HepG2 (cell line): Measurements from ENCODE around the gene SLC34A3. TPM values are rescaled to one million over a fixed set of nuclear protein-coding genes. Genes with fewer than 3 reads are reported as not detected.

Source experiments
- CAMTA2 ChIP-seq: sonication (generic); formaldehyde crosslinking; IDR thresholded peaks from 2 replicates; pipeline ENCODE4 v1.4.0; 2020; ENCODE audit warnings: mild to moderate bottlenecking, missing genetic modification reagents, borderline replicate concordance
- EEA1 ChIP-seq: sonication (generic); formaldehyde crosslinking; IDR thresholded peaks from 2 replicates; pipeline ENCODE4 v1.5.1; 2020; ENCODE audit warnings: mild to moderate bottlenecking, missing genetic modification reagents, borderline replicate concordance
- HMGA1 ChIP-seq: sonication (generic); formaldehyde crosslinking; conservative IDR thresholded peaks from 2 replicates; pipeline ENCODE4 v1.4.0; 2020; ENCODE audit warnings: missing genetic modification reagents
- NCOA5 ChIP-seq: sonication (generic); formaldehyde crosslinking; IDR thresholded peaks from 2 replicates; pipeline ENCODE4 v1.4.0; 2020; ENCODE audit warnings: missing genetic modification reagents
- NFYC ChIP-seq: IDR thresholded peaks from 2 replicates; pipeline ENCODE4 v1.6.1; 2016; ENCODE audit warnings: missing genetic modification reagents, missing compliant biosample characterization
- RFXANK ChIP-seq: IDR thresholded peaks from 2 replicates; pipeline ENCODE4 v1.6.1; 2016
- STAG1 ChIP-seq: sonication (generic); formaldehyde crosslinking; IDR thresholded peaks from 2 replicates; pipeline ENCODE4 v1.4.0; 2020; ENCODE audit warnings: missing genetic modification reagents
- WIZ ChIP-seq: sonication (generic); formaldehyde crosslinking; IDR thresholded peaks from 2 replicates; pipeline ENCODE4 v1.5.1; 2020; ENCODE audit warnings: mild to moderate bottlenecking, missing genetic modification reagents
- ZNF431 ChIP-seq: sonication (generic); formaldehyde crosslinking; IDR thresholded peaks from 2 replicates; pipeline ENCODE4 v1.9.0; 2022; ENCODE audit warnings: missing genetic modification reagents, low read depth, mild to moderate bottlenecking, borderline replicate concordance
- ZNF768 ChIP-seq: sonication (generic); formaldehyde crosslinking; IDR thresholded peaks from 2 replicates; pipeline ENCODE4 v1.4.0; 2020; ENCODE audit warnings: missing genetic modification reagents
- polyA plus RNA-seq, 8 experiments: library from polyadenylated mRNA; depleted of rRNA in 3 of 8; stranded (reverse) in 7 of 8; unstranded in 1 of 8; fragments of >200 nt; fragmentation: Illumina TruSeq in 4 of 8; extraction: Trizol in 4 of 8; gene quantifications; 2 replicates each; pipeline versions ENCODE4 v1.2.1 to v1.2.3, GENCODE V29; 2011 to 2016; ENCODE audit warnings: low read depth in 4 of 8, missing spikeins in 1 of 8, mixed read lengths in 1 of 8; ENCODE audit not compliant: insufficient read depth in 1 of 8
- total RNA-seq, 5 experiments: library from RNA; depleted of rRNA; stranded (reverse); fragments of >200 nt; fragmentation: Illumina TruSeq; extraction: Trizol; gene quantifications; 2 replicates each; pipeline ENCODE4 v1.2.3, GENCODE V29; 2016; ENCODE audit warnings: low read depth in 1 of 5
- TF ChIP-seq, protein P1 (sequence below): sonication (generic); formaldehyde crosslinking; IDR thresholded peaks from 2 replicates; pipeline ENCODE4 v1.4.0; 2020; ENCODE audit warnings: missing genetic modification reagents, mild to moderate bottlenecking, borderline replicate concordance
- TF ChIP-seq, protein P2 (sequence below): sonication (generic); formaldehyde crosslinking; IDR thresholded peaks from 2 replicates; pipeline ENCODE4 v1.4.0; 2020; ENCODE audit warnings: missing genetic modification reagents
- TF ChIP-seq, protein P3 (sequence below): sonication (generic); formaldehyde crosslinking; IDR thresholded peaks from 2 replicates; pipeline ENCODE4 v1.4.0; 2020; ENCODE audit warnings: missing genetic modification reagents

Gene SLC34A3
- total and polyA plus RNA-seq, 2 of the 13 experiments (the other 11 are each of a cell fraction or from before 2014, with no cell fraction given) = 0.07 to 1.0 TPM

DNA sequence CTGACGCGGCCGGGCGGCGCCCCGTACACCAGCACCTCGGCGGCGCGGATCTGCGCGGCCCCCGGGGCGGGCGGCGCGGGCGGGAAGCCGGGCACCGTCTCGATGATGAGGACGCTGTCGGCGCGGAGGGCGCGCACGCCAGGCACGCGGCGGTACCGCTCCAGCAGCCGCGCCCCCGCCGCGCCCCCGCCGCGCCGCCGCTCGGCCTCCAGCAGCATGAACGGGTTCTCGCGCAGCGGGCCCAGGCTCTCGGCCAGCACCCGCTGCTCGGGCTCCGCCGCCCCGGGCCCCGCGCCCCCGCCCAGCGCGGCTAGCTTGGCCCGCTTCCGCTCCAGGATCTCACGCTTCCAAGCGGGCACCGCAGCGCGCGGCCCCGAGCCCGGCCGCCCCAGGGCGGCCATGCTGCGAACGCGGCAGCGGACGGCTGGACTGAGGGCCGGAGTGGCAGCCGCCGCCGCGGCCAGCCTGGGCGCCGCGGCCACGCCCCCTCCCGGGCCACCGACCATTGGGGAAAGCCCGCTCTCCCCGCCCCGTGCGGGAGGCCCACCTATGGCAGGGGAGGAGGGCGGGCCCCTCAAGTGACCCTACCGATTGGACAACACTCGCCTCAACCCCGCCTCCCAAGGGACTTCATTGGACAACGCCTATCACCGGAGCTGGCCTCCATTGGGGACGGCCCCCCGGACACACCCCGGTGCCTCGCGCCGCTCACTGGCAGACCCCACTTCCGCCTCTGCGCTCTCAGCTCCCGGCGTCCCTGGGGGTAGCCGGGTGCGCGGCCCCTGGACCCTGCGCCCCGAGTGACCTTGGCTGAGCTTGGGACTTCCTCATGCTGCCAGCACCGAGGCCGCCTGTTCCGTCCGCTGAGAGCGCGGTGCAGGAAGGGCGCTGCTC is 30.1 kb upstream of the SLC34A3 start, which contains the start of gene TPRN (continued):
- TF ChIP-seq, protein P1, sequence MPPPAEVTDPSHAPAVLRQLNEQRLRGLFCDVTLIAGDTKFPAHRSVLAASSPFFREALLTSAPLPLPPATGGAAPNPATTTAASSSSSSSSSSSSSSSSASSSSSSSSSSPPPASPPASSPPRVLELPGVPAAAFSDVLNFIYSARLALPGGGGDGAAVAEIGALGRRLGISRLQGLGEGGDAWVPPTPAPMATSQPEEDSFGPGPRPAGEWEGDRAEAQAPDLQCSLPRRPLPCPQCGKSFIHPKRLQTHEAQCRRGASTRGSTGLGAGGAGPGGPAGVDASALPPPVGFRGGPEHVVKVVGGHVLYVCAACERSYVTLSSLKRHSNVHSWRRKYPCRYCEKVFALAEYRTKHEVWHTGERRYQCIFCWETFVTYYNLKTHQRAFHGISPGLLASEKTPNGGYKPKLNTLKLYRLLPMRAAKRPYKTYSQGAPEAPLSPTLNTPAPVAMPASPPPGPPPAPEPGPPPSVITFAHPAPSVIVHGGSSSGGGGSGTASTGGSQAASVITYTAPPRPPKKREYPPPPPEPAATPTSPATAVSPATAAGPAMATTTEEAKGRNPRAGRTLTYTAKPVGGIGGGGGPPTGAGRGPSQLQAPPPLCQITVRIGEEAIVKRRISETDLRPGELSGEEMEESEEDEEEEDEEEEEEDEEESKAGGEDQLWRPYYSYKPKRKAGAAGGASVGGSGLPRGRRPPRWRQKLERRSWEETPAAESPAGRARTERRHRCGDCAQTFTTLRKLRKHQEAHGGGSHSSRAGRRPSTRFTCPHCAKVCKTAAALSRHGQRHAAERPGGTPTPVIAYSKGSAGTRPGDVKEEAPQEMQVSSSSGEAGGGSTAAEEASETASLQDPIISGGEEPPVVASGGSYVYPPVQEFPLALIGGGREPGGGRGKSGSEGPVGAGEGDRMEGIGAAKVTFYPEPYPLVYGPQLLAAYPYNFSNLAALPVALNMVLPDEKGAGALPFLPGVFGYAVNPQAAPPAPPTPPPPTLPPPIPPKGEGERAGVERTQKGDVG (CRISPR knock-in tag) = peak; percentile 88; the same call in 1 of the 2 replicates
- peak; percentile 89; the same call in 1 of the 2 replicates for TF ChIP-seq WIZ
- TF ChIP-seq RFXANK (CRISPR knock-in tag) = 0 out of 2 replicates have a peak, but pooled peaks have one; percentile 76
- TF ChIP-seq, protein P2, sequence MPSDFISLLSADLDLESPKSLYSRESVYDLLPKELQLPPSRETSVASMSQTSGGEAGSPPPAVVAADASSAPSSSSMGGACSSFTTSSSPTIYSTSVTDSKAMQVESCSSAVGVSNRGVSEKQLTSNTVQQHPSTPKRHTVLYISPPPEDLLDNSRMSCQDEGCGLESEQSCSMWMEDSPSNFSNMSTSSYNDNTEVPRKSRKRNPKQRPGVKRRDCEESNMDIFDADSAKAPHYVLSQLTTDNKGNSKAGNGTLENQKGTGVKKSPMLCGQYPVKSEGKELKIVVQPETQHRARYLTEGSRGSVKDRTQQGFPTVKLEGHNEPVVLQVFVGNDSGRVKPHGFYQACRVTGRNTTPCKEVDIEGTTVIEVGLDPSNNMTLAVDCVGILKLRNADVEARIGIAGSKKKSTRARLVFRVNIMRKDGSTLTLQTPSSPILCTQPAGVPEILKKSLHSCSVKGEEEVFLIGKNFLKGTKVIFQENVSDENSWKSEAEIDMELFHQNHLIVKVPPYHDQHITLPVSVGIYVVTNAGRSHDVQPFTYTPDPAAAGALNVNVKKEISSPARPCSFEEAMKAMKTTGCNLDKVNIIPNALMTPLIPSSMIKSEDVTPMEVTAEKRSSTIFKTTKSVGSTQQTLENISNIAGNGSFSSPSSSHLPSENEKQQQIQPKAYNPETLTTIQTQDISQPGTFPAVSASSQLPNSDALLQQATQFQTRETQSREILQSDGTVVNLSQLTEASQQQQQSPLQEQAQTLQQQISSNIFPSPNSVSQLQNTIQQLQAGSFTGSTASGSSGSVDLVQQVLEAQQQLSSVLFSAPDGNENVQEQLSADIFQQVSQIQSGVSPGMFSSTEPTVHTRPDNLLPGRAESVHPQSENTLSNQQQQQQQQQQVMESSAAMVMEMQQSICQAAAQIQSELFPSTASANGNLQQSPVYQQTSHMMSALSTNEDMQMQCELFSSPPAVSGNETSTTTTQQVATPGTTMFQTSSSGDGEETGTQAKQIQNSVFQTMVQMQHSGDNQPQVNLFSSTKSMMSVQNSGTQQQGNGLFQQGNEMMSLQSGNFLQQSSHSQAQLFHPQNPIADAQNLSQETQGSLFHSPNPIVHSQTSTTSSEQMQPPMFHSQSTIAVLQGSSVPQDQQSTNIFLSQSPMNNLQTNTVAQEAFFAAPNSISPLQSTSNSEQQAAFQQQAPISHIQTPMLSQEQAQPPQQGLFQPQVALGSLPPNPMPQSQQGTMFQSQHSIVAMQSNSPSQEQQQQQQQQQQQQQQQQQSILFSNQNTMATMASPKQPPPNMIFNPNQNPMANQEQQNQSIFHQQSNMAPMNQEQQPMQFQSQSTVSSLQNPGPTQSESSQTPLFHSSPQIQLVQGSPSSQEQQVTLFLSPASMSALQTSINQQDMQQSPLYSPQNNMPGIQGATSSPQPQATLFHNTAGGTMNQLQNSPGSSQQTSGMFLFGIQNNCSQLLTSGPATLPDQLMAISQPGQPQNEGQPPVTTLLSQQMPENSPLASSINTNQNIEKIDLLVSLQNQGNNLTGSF = no peak; the same call in 1 of the 2 replicates
- TF ChIP-seq, protein P3, sequence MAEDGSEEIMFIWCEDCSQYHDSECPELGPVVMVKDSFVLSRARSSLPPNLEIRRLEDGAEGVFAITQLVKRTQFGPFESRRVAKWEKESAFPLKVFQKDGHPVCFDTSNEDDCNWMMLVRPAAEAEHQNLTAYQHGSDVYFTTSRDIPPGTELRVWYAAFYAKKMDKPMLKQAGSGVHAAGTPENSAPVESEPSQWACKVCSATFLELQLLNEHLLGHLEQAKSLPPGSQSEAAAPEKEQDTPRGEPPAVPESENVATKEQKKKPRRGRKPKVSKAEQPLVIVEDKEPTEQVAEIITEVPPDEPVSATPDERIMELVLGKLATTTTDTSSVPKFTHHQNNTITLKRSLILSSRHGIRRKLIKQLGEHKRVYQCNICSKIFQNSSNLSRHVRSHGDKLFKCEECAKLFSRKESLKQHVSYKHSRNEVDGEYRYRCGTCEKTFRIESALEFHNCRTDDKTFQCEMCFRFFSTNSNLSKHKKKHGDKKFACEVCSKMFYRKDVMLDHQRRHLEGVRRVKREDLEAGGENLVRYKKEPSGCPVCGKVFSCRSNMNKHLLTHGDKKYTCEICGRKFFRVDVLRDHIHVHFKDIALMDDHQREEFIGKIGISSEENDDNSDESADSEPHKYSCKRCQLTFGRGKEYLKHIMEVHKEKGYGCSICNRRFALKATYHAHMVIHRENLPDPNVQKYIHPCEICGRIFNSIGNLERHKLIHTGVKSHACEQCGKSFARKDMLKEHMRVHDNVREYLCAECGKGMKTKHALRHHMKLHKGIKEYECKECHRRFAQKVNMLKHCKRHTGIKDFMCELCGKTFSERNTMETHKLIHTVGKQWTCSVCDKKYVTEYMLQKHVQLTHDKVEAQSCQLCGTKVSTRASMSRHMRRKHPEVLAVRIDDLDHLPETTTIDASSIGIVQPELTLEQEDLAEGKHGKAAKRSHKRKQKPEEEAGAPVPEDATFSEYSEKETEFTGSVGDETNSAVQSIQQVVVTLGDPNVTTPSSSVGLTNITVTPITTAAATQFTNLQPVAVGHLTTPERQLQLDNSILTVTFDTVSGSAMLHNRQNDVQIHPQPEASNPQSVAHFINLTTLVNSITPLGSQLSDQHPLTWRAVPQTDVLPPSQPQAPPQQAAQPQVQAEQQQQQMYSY (CRISPR knock-in tag) = peak; percentile 17; the same call in 1 of the 2 replicates
- TF ChIP-seq ZNF768 (CRISPR knock-in tag) = peak; percentile 66
- TF ChIP-seq STAG1 (CRISPR knock-in tag) = 0 out of 2 replicates have a peak, but pooled peaks have one; percentile 10
- TF ChIP-seq HMGA1 (CRISPR knock-in tag) = no peak
- peak; percentile 95 for TF ChIP-seq NFYC
- no peak for TF ChIP-seq NCOA5 (CRISPR knock-in tag)
- TF ChIP-seq CAMTA2 (CRISPR knock-in tag) = no peak
- TF ChIP-seq EEA1 = no peak
- TF ChIP-seq ZNF431 (CRISPR knock-in tag) = no peak
